SKM-1 treated with dmso at 0.1 percent for 144 hours (cell line): ENCODE measurements around the gene FLG.
"Not testable (repeated sequence)": the region's sequence is repeated elsewhere in the genome, so short reads cannot be mapped to it uniquely, and the experiment has no call there.

ENCODE experiments used
- DNase-seq: peaks from one replicate; lab custom pipeline; 2025; ENCODE audit not compliant: unreplicated experiment; lab: John Stamatoyannopoulos, UW

FLG gene

DNA sequence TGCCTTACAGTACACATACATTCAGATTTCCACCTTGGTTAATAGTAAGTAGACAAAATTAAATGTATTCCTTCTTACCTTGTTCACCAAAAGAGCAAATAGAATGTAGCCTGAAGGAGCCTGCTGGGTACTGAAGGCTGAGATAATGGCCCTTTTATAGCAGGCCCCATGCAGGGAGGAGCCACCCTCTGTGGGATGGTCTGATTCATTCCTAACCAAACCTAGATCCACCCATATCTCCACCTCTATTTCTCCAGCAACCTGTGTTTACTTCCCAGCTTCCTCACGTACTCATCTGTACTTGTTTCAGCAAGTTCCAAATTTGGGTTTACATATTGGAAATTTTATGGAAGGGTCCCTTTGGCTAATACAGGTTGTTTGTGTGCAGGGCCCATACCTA, at the start of gene FLG:
FLG (minus strand) TSS at position 129 of the 400 bp plus-strand sequence. CDS start 9,783 bp downstream, outside the sequence.
- DNase-seq: no peak

GRCh38 chr1:152374451-152374850, 49.4 kb upstream of the FLG start:
- no peak for DNase-seq

GRCh38 chr1:152372672-152373071, 47.6 kb upstream of the FLG start:
- no peak for DNase-seq

- no peak for DNase-seq
Observed at GRCh38 chr1:152367436-152367835, 42.4 kb upstream of the FLG start.

- no peak for DNase-seq
Observed at GRCh38 chr1:152359906-152360305, 34.9 kb upstream of the FLG start, which contains the start of gene FLG2. FLG2 (minus strand) TSS chr1:152360006; CDS start chr1:152358884, 1,122 bp downstream.

DNA sequence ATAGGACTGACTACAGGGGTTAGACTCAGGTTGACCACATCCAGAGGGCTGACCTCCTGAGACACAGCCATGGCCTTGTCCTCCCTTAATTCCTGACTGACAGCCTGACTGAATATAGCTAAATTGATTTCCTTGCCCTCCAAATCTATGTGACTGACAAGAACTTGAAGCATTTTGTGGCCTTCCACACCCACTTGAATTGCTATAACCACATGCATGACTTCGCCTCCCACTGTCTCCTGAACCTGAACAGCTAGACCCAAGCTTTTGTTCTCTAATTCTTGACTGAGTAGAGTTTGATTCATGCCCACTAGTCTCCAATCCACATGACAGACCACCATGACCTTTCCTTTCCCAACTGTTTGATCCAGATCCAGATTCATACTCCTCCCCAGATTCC, 31.7 kb upstream of the FLG start:
- DNase-seq: no peak

- DNase-seq: no peak
Observed at GRCh38 chr1:152349611-152350010, 24.6 kb upstream of the FLG start.

DNA sequence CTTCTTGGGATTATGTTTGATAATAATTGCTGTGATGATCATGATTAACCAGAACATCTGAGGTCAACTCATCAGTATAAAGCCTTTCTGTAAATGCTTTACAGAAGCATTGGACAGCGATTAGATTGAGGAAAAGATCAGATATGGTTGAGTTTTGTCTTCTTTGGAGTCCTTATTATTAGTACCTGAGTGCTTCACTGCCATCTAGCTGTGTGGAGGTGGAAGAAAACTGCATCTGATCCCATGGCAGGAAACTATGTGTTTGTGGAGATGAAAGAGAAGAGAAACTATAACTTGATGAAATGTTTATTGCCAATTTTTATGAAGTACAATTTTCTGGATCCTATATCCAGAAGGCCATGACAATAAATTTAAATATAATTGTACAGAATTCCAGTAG, 23.4 kb upstream of the FLG start:
- DNase-seq: no peak

GRCh38 chr1:152347116-152347728, 22.2 kb upstream of the FLG start:
- peak; percentile 55 for DNase-seq

DNA sequence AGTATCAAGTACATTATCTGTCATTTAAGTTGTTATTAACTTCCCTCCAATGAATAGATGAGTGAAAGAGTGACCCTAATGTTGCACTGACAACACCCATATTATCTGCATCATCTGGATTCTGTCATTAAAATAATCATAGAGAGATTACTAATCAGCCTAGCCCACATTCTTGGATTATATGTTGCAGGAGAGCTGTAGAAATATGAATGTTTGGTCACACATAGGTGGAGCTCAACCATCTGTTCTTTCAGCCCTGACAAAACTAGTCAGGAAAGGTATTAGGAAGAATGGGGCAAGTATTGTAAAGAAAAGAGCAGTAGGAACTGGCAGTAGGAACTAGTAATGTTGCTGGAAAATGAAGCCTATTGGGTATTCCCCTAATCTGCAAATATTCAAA, 19.4 kb upstream of the FLG start:
- no peak for DNase-seq

- no peak for DNase-seq
Observed at GRCh38 chr1:152343006-152343405, 18.0 kb upstream of the FLG start.

DNA sequence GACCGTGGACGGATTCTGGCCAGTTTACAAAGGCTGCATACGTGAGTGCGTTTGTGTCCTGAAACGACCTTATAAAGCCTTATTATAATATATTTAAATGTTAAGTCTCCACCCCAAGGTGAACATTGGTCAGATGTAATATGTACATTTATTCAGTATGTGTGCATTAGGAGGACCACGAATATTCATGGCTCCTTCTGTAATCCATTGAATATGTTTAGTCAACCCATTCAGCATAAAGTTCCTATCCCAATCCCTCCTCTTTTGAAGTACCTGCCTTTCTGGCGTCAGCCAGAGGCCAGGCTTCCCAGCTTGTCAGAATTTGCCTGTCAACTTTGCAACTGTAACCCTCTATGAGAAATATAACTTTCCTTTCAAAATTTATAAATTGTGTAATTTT, 10.4 kb upstream of the FLG start:
- DNase-seq: no peak

DNA sequence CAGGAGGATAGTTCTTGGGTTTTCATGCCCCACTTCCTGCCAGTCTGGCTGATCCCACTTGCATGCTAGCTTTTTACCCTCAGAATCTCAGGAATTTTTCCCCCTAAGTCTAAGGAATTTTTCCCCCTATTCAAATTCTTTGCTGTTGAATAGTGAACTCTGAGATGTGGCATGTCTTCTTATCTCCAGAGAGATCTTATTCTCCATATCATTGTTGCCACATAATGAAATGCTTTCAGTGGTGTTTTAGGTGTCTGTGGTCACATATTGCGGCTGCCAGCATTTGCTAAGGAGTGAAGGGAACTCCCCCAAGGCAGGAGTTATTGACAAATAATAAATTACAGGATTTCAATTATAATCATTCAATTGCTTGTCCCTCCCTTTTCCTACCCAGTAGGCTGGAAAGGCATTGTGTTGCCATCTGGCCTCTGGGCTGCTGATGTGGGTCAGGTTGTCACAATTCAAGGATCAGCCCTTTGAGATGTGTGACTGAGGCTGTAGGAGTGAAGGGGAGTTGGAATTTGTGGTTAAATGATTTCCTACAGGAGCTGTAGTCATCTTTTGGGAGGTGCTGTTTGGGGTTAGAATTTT, 3.9 kb upstream of the FLG start:
- DNase-seq: no peak

GRCh38 chr1:152313970-152314369, 11.1 kb downstream of the FLG start:
- no peak for DNase-seq

GRCh38 chr1:152313319-152313801, 11.7 kb downstream of the FLG start:
- no peak for DNase-seq

- not testable (repeated sequence) for DNase-seq
Observed at GRCh38 chr1:152312169-152312568, 12.9 kb downstream of the FLG start.

- no peak for DNase-seq
Observed at GRCh38 chr1:152309955-152310354, 15.1 kb downstream of the FLG start.

DNA sequence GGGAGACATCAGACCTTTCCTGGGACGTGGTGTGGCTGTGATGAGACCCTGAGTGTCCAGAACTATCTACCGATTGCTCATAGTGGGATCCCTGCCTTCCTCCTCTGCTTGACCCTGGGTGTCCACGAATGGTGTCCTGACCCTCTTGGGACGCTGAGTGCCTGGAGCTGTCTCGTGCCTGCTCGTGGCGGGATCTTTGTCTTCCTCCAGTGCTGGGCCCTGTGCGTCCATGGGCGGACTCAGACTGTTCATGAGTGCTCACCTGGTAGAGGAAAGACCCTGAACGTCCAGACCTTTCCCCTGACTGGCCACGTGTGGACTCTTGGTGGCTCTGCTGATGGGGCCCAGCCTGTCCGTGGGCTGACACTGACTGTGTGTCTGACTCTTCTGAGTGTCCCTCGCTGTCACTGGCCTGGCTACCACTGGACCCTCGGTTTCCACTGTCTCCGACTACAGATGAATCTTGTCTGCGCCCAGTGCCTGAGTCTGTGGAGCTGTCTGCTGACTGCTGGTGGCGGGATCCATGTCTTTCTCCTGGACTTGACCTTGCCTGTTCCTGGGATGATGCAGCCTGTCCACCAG, 15.6 kb downstream of the FLG start:
- not testable (repeated sequence) for DNase-seq

GRCh38 chr1:152308758-152309157, 16.3 kb downstream of the FLG start:
- not testable (repeated sequence) for DNase-seq

DNA sequence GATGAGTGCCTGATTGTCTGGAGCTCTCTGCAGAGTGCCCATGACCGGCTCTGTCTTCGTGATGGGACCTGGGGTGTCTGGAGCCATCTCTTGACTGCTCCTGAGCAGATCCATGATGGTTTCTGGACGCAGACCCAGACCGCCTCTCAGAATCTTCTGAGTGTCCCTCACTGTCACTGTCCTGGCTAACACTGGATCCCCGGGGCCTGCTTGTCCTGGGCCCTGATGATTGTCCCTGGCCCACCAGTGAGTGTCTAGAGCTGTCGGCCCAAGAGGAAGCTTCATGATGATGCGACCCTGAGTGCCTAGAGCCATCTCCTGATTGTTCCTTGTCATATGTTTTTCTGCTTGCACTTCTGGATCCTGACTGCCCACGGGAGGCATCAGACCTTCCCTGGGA, 17.1 kb downstream of the FLG start:
- not testable (repeated sequence) for DNase-seq

- not testable (repeated sequence) for DNase-seq
Observed at GRCh38 chr1:152306123-152306522, 18.9 kb downstream of the FLG start.

DNA sequence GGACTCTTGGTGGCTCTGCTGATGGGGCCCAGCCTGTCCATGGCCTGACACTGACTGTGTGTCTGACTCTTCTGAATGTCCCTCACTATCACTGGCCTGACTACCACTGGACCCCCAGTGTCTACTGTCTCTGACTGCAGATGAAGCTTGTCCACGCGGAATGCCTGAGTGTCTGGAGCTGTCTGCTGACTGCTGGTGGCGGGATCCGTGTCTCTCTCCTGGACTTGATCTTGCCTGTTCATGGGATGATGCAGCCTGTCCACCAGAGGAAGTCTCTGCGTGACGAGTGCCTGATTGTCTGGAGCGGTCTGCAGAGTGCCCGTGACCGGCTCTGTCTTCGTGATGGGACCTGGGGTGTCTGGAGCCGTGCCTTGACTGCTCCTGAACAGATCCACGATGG, 20.3 kb downstream of the FLG start:
- not testable (repeated sequence) for DNase-seq
